H1 (cell line): ENCODE data around the gene UBQLN3.

Experiments
- BRCA1 ChIP-seq: IDR thresholded peaks from 2 replicates; pipeline ENCODE4 v1.6.1; 2012; ENCODE audit warnings: low read depth, low read length, improper control_type of control experiment
- CHD7 ChIP-seq: fragments of 300-600 bp; sonication (generic); IDR thresholded peaks from 2 replicates; pipeline ENCODE4 v1.7.1; 2012; ENCODE audit warnings: low read length, moderate library complexity, mild to moderate bottlenecking, inconsistent platforms; ENCODE audit not compliant: insufficient replicate concordance
- CREB1 ChIP-seq: IDR thresholded peaks from 2 replicates; pipeline ENCODE4 v1.6.1; 2012; ENCODE audit warnings: inconsistent platforms
- CTCF ChIP-seq, 3 experiments: IDR thresholded peaks; 1 replicate in 2 of 3; 2 replicates in 1 of 3; pipeline versions ENCODE4 v1.5.1 to v1.6.1; 2011; ENCODE audit warnings: low read length in 3 of 3, mild to moderate bottlenecking in 3 of 3, inconsistent platforms in 2 of 3, low read depth in 1 of 3, moderate library complexity in 1 of 3; ENCODE audit not compliant: insufficient read depth in 1 of 3; ENCODE audit errors: control extremely low read depth in 1 of 3
- EP300 ChIP-seq, 2 experiments: IDR thresholded peaks; 1 replicate in 1 of 2; 2 replicates in 1 of 2; pipeline ENCODE4 v1.6.1; 2011 to 2012; ENCODE audit warnings: low read depth in 2 of 2, low read length in 2 of 2, mild to moderate bottlenecking in 2 of 2, borderline replicate concordance in 1 of 2, inconsistent platforms in 1 of 2, moderate library complexity in 1 of 2
- GABPA ChIP-seq: IDR thresholded peaks from 2 replicates; pipeline ENCODE4 v1.6.1; 2011; ENCODE audit warnings: mild to moderate bottlenecking, low read length, moderate library complexity, borderline replicate concordance; ENCODE audit not compliant: insufficient read depth
- HDAC6 ChIP-seq: IDR thresholded peaks from one replicate; pipeline ENCODE4 v1.7.1; 2012; ENCODE audit warnings: low read depth, mild to moderate bottlenecking, inconsistent platforms, low read length, moderate library complexity
- RAD21 ChIP-seq, 2 experiments: IDR thresholded peaks in 1 of 2; conservative IDR thresholded peaks in 1 of 2; 2 replicates each; pipeline ENCODE4 v1.6.1; 2011; ENCODE audit warnings: low read depth in 2 of 2, low read length in 2 of 2, improper control_type of control experiment in 1 of 2, inconsistent platforms in 1 of 2, mild to moderate bottlenecking in 1 of 2, moderate library complexity in 1 of 2
- TAF1 ChIP-seq: IDR thresholded peaks from 2 replicates; pipeline ENCODE4 v1.6.1; 2011; ENCODE audit warnings: mild to moderate bottlenecking, low read depth, low read length

- no peak for TF ChIP-seq BRCA1
- TF ChIP-seq GABPA, result no peak
- no peak for TF ChIP-seq CHD7
- TF ChIP-seq EP300 (IDR thresholded peaks at IDR 0.05; ENCODE audit: borderline replicate concordance in 1 of 2, low read depth in 2 of 2, low read length in 2 of 2), result no peak
- no peak for TF ChIP-seq HDAC6
- no peak for TF ChIP-seq CTCF (IDR thresholded peaks at IDR 0.05; ENCODE audit: control extremely low read depth in 1 of 3, insufficient read depth in 1 of 3, low read depth in 1 of 3, low read length in 3 of 3)
- no peak for TF ChIP-seq RAD21 (IDR thresholded peaks at IDR 0.05 in 1 of 2, conservative IDR thresholded peaks at IDR 0.05 in 1 of 2; ENCODE audit: low read depth in 2 of 2, low read length in 2 of 2)
- no peak for TF ChIP-seq CREB1
- no peak for TF ChIP-seq TAF1
Observed at GRCh38 chr11:5467527-5467926, 42.2 kb downstream of the UBQLN3 start.
